Dermis blood vessel endothelial cell (primary cell): ENCODE data around the gene TBX10. TPM values are rescaled to one million over a fixed set of nuclear protein-coding genes. Genes with fewer than 3 reads are reported as not detected.
A peak's percentile ranks its signal among the peaks of the same experiment; 100 is the strongest.
"Not testable (repeated sequence)": the region's sequence is repeated elsewhere in the genome, so short reads cannot be mapped to it uniquely, and the experiment has no call there.

Source experiments
- DNase-seq: peaks from one replicate; pipeline ENCODE4 v3.0.0; 2010
- total RNA-seq: library from RNA; depleted of rRNA; stranded (reverse); fragments of >200 nt; gene quantifications from 2 replicates; pipeline ENCODE4 v1.2.3, GENCODE V29; 2014

Gene TBX10
- total RNA-seq, 1 donor from 2014 or later = not detected

DNA sequence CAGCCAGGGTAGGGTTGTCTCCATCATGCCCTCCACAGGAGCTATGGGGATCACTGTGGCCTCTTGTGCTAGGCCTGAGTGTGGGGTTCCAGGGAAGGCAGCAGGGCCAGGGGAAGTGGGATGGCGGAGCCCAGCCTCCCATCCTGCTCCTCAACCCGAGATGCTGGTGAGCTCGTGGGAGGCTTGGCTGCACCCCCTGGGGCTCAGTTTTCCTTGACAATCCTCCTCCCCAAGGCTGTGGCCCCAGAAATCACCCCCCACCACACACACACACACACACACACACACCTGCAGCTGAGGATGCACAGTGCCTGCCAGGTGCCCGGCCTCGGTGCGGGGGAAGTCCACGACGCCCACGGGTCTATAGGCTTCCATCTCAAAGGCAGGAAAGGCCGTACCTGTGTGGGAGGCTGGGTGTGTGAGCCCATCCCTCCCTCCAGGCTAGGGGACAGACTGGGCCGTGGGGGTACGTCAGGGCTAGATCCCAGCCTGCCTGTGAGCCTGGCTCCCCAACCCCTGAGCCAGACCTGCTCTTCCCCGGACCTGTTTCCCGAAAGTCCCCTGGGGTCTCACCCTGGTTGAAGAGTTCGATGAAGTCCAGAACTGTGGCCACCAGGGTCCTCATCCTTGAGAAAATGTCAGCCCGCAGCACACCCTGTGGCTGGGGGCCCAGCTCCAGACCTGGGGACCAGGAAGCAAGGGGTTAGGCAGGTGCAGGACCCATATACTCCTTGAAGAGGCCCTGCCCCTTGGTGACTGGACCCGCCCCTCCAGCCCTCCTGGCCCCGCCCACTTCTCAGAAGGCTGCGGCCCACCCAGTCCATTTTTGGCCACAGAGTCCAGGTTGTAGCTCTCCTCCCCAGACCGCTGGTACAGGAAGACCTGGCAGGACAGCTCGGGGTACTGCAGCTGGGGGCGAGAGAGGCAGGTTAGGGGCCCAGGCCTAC is 5.2 kb upstream of the TBX10 start:
- no peak for DNase-seq

DNA sequence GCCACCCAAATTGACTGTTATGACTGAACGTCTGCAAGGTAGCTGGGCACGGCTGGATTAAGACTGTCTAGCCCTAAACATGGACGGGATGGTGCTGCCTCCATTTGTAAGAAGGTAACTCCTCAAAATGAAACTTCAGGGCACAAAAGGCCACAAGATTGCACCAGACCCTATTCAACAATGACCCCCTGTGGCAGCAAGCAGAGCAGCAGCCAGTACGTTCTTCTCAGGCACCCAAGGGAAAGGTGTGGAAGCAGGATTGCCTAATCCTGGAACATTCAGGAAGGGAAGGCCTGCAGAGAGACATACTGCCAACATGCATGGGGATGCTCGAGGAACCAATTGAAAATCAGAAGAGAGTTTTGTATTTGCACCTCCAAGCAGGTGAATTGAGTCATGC is 4.5 kb upstream of the TBX10 start:
- no peak for DNase-seq

DNA sequence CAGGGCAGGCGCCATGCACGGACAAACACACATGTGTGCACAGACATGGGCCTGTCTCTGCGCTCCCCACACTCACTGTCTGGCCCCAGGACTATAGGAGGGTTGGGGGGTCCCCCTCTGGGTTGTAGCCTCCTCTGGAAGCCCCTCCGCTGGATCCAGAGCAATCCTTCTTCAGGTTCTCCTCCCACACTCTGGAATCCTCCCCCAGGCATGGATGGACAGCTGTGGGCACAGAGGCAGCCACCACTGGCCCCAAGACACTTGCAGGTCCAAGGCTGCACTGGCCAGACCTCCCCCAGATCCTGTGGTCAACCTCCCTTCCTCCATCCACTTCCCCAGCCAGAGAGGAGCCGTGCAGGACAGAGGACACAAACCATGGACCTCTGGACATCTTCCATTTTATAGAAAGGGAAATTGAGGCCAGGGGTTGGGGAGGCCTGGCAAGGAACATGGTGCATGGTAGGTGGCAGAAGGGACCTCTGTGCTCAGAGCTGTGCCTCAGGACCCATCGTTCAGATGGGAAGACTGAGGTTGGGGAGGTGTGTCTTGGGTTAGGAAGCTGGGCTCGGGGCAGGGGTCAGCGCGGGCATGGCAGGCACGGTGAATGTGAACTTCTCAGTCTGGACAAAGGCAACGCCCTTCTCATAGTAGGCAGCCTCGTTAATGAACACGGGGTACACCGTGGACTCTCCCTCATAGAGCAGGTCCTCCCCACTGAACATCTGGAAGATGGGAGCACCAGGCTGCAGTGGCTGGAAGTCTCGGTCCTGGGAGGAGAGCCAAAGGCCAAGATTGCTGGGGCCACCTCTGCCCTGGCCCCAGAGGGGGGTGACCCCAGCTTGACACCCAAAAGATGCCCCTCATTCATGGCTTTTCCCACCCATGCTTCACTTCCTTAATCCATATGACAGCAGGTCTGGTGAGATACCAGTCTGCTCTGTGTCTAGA is 2.9 kb upstream of the TBX10 start:
- DNase-seq = no peak

DNA sequence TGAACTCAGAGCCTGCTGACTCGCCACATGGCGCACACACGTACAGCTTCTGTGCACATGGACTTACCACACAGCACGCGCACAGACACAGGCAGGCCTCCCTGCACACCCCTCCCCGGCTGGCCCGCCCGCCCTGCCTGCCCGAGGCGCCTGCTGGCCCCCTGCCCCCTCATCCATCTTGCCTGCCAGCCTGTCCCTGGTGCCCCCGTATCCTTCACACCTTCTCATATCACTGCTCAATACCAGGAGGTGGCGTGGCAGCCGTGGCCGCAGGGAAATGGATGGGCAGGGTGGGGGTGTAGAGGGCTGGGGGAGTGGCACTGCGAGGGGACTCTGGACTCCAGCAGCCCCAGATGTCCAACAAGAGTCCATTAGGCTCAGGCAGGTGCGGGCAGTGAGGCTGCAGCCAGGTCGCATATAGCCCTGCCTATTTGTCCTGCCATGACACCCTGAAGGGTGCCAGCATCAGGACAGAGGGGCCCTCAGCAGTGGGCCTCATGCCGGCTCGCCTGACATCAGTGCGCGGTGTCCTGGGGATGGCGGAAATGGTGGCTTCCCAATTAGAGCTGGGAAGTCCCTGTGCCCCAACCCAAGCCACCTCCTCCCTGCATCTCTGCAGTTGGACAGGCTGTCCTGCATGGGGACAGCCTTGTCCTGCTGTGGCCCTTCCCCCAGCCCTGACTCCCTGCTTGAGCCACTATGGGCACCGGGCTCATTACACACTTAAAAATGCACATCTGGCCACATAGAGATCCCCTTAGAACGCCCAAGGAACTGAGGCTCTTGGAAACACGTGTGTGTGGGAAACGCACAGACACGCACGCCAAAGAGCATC is 2.0 kb upstream of the TBX10 start:
- no peak for DNase-seq

DNA sequence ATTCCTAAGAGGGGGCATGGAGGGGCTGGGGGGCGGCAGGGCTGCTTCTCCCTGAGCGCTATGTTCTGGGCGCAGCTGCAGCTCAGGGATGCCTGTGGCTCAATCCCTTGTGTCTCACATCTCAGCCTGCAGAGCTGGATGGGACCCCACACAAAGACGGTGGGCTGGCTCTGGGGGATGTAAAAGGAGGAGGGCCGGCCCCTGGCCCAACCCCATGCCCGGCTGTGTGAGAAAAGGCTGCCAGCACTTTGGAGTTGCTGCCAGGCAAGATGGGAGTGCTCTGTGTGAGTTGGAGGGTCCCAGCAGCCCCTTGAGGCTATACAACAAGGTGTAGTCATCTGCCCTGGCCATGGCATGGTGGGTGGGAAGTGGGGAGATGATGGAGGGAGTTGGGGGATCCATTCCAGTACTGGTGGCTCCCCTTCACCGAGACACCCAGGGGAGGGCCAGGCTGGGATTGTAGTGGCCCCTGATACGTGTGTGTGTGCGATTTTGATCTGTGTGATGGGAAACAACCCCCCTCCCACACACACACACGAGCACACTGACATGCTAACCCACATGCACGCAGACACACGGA is 1.3 kb upstream of the TBX10 start:
- DNase-seq = no peak

DNA sequence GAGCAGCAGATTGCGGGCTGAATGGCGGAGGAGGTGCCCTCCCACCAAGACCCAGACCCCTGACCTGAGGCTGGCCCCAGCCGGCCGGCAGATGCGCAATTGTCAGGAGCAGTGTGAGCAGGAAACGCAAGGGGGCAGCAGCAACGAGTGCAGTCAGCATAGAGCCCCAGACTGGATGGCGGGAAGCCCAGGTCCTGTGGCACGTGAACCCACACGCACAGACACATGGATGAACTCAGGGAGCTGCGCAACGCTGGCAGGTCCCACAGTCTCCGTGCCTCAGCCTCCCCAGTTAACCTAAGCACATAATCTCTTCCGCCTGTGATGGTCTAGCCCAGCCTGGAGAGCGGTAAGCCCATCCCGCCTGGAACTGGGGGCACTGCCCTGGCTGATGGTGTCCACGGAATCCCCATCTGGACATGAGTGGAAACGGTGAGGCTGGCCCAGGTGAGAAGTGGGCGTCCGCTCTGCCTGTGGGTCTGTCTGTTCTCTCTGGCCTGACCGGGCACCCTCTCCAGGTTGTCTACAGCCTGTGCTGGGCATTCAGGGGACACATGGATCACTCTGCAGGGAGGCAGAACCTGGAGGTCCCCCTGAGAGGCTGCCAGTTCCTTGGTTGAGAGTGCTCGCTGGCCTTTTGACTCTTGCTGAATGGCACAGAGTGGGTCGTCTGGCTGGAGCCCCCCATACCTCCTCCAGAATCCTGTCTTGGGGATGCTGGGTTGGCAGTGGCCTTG is 626 bp upstream of the TBX10 start:
- peak; percentile 70 for DNase-seq

DNA sequence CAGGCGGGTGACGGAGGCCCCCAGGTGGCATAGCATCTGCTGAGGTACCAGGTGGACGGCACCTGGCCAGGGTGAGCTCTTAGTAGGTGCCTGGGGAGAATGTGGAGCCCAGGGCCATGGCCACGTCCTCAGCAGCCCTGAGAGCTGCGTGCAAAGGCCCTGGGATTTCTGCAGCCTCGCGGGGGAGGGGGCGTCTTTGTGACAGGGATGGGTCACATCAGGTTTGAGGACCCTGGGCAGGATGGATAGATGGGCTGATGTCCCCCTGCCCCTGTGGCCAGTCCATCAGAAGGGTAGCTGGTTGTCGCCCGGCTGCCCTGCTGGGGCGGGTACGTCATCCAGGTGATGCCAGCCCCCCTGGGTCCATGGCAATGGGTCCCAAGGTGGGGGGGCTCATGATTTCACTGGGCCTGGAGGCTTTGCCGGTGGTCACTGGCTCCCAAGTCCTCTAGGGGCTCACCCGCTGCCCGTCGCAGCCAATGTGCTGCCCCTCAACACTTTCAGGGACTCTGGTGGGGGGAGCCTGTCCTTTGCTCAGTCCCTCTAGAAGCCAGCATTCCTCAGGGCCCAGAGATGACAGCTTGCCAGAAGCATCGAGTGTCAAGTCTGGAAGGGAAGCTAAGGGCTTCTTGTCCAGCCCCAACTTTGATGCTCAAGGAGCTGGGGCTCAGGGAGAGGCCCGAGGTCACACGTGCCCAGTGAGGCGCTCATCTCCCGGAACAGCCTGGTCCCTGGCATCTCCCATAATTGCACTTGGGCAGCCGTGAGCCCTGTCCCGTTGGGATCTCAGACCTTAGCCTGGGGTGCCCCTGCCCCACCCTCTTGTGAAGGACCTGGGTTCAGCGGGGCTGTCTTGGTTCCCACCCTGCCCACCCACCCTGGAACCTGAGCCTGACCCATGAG is 777 bp downstream of the TBX10 start:
- no peak for DNase-seq

DNA sequence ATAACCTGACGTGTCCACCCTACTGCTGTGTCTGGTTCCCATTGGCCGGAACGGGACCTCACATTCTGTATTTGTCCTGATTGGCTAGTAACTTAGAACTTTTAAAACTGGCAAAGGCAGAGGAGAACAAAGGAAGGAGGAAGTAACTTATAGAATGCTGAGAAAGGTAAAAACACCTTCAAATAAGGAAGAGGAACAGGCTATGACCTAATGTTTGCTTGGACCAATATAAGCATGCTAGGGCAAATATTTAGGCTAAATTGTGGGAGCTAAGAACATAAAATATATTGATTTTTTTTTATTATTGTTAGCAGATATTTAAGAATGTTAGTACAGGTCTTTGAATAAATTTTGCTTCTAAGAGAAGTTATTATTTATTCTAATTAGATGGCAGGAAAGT is 2.1 kb downstream of the TBX10 start:
- DNase-seq = not testable (repeated sequence)

DNA sequence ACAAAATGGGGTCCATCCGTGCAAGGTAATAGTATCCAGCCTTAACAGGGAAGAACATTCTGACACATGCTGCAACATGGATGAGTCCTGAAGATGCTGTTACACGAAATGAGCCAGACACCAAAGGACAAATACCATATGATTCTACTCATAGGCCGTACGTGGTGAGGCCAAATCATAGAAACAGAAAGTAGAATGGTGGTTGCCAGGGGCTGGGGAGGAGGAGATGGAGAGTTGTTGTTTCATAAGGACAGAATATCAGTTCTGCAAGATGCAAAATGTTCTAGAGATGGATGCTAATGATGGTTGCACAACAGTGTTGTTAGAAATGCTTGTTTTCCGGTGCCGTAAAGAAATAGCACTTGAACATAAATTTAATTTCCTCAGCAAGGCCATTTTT is 2.6 kb downstream of the TBX10 start:
- no peak for DNase-seq

DNA sequence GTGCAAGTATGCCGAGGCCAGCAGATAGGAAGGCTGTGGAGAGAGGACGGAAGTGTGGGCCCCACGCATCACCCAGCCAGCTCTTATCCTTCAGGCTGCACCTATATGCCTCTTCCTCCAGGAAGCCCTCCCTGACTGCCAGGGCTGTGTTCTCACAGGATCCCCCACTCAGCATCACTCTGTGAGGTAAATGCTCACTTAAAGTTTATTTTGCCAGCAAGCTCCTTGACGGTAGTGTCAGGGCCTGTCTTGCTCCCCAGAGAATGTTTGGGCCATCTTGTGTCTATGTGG is 4.4 kb downstream of the TBX10 start:
- no peak for DNase-seq

DNA sequence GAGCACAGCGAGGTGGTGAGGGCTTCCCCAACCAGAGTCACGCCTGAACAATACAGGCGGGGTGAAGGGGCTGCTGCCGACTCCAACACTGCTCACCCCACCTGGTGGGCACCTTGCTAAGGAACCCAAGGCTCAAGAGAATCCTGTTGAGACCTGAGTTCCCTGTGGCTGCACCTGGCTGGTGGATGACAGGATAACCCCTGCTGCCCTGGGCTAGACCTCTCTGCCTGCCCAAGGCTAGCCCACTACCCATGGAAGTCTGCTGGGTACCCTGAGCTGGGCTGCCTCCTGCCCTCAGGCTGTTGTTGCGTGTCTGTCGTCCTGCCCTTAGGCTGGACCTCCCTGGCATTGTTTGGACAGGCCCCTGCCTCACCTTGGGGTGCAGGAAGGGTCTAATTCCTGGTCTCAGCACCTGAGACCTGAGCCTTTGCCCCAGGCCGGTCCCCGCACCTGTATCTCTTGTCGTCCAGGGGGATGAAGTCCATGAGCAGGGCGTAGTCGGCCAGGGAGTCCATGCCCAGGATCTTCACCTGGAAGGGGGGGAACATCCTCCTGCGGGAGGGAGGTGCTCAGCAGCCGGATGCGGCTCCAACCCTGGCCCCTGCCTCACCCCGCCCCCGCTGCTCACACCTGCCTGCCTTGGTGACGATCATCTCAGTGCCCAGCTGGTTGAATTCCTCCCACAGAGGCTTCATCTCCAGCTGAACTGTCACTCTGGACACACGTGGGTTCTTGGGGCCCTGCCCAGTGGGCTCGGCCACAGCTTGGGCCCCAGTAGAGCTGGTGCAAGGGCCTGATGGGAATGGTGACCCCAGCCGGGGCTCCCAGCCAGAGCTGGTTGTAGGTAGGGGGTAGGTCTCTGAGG is 5.0 kb downstream of the TBX10 start:
- no peak for DNase-seq

DNA sequence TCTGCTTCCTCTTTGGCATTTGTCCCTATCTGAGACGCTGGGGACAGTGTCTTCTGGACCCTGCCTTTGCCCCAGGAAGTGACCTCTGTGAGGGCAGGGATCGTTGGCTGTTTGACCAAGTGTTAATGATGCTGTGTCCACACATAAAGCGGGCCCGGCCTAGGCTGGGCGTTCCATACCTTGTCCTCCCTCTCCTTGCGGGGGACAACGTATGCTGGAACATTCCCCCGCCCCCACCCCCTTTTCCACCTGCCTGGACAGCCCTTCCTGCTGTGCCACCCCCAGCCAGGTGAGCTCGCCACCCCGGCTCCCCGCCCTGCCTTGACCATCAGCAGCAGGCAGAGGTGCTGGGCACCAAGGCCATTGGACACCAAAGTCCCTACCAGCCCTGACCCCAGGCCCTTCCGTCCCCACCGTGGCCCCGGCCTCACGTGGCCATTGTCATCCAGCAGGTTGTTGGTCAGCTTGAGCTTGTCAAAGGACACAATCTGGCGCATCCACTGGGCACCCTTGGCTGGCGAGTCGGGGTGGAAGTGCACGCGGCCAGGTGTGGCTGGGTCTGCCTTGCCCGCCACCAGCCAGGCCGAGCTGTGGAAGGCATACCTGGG is 5.7 kb downstream of the TBX10 start:
- no peak for DNase-seq

DNA sequence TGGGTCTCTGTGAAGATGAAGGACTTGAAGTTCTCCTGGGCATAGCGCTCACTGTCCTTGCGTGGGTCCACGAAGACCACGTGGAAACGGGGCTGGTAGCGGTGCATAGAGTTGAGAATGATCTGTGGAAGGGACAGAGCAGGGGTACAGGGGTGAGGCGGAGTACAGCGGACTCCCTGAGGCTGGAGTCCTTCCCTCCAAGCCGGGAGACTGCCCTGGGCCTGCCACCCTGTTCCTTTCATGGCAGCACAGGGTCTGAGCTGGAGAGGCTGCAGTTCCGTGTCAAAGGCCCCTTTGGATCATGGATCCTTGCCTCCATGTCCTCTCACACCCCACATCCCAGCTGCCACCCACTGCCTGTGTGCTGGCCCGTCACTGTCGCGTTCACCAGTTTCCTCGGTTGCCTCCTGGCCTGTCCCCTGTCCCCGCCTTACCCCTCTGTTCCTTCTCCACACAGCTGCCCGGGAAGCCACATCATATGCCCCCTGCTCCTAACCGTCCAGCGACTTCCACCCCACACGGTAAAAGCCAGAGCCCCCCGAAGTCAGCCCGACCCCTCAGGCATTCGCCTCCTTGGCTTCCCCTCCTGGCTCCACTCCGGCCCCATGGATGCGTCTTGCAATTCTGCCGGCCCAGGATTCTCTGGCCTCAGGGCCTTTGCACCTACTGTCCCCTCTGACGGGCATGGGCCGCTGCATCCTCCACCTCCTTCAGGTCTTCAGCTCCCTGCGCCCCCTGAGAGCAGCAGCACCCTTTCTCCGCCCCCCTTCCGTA is 6.4 kb downstream of the TBX10 start:
- no peak for DNase-seq

DNA sequence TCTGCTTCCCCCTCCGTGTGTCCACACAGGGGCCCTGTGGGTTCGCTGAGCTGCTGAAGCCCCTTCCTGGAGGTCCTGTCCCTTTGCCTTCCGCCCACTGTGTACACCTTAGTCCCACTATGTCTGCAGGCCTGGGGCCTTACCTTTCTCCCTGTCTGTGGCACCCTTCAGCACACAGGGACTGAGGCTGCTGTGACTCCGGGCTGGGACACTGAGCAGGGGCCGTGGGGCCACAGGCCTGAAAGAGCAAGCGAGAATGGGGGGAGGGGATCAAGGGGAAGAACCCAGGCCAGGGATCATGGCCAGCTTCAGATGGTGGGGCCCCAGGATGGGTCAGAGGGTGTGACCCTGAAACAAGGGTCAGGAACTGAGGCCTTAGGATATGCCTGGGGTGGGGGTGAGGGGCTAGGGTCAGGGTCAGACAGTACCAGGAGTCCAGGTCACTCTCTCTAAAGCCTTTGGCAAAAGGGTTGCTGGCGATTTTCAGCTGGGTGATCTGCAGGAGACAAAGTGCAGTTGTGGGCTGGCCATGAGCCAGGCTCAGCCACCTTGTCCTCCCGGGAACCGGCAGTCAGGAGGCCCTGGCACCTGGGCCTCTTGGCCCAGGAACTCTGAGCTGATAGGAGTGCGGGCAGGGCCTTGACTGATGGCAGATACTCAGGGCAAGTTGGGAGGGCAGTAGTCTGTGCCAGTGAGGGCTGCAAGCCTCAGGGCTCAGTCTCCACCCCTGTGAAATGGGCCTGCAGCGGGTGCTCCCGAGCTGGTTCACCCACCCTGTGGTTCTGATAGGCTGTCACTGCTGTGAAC is 7.2 kb downstream of the TBX10 start:
- no peak for DNase-seq

DNA sequence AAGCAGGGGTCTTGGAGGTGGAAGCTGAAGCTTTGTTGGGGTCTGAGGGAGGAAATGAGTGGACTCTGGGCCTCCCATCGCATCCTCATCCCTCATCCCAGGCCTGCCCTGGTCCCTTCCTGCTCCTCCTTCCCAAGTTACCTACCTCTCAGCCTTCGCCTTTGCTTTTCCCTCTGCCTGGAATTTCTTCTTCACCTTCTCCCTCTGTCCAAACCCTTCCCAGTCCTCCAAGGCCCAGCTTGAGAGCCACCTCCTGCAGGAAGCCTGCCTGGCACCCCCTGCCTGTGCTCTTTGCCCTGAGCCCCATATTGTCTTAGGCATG is 7.7 kb downstream of the TBX10 start:
- no peak for DNase-seq

DNA sequence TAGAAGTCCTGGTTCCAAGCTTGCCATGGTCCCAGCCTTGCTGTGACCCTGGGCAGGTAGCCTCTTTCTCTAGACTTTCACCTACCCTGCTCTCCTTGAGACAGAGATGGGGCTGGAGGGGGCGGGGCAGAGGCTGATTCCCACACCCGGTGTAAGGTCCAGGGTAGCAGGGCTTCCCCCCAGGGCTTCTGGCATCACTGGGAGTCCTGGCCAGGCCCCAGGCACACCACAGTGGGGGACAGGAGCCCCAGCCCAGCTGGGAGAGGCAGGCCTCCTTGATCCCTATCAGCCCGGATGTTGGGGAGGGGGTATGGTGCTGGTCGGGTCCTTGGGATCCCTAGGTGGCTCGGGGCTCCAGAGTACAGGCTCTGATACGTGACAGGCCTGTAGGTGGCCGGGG is 8.2 kb downstream of the TBX10 start:
- DNase-seq = no peak

DNA sequence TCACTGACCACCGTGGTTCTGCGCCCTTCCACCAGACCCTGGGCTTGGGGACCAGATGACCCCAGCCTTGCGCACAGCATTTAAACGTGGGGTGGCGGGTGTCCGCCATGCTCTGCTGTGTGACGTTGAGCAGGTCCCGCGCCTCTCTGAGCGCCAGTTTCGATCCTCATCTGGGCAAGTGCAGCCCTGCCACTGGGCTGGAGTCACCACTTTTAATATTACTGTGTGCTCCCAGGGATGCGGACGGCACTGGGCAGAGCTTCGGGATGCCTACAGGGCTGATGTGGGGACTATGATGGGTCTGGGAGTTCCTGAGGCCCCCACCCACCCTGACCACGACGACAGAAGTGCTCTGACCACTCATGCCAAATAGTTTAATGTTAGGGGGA is 8.6 kb downstream of the TBX10 start:
- DNase-seq = no peak
